ENCODE data around the gene ELOVL3. TPM values are rescaled to one million over a fixed set of nuclear protein-coding genes. Genes with fewer than 3 reads are reported as not detected.

ELOVL3 gene
- total and polyA plus RNA-seq, 2 of the 13 experiments (the other 11 are each of a cell fraction or from before 2014, with no cell fraction given) = 0.58 to 0.69 TPM

DNA sequence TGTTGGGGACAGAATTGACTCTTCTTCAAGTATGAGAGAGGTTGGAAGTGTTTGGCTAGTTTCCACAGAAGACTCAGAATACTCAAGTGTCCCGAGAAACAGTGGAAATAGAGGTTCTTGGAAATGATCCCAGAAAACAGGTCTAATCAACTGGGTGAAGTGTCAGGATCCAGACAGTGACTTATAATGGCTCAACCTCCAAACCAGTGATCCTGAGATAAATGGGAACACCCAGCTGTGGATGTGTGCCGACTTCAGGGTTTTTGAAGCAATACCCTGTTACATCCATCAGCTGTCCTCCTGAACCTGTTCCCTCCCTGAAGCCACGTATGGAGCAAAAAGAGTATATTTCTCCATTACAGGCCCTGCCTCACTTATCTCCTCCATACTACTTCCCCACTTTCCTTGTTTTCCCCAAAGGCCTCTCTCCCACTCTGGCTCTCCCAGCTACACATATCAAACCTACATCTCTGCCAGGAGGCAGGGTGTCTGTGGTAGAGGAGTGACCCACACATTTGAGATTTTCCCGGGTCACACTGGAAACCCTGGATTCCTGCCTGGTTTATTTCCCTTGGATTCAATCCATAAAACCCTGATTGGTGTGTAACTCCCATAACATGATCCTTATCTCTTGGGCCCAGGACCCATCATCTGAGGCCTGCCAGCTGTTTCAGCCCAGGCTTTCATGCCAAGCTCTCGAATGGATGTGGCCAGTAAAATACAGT, 17.6 kb upstream of the ELOVL3 start (continued):
- TF ChIP-seq, protein P1, sequence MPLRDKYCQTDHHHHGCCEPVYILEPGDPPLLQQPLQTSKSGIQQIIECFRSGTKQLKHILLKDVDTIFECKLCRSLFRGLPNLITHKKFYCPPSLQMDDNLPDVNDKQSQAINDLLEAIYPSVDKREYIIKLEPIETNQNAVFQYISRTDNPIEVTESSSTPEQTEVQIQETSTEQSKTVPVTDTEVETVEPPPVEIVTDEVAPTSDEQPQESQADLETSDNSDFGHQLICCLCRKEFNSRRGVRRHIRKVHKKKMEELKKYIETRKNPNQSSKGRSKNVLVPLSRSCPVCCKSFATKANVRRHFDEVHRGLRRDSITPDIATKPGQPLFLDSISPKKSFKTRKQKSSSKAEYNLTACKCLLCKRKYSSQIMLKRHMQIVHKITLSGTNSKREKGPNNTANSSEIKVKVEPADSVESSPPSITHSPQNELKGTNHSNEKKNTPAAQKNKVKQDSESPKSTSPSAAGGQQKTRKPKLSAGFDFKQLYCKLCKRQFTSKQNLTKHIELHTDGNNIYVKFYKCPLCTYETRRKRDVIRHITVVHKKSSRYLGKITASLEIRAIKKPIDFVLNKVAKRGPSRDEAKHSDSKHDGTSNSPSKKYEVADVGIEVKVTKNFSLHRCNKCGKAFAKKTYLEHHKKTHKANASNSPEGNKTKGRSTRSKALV (CRISPR knock-in tag; IDR thresholded peaks at IDR 0.05) = no peak
- TF ChIP-seq, protein P2, sequence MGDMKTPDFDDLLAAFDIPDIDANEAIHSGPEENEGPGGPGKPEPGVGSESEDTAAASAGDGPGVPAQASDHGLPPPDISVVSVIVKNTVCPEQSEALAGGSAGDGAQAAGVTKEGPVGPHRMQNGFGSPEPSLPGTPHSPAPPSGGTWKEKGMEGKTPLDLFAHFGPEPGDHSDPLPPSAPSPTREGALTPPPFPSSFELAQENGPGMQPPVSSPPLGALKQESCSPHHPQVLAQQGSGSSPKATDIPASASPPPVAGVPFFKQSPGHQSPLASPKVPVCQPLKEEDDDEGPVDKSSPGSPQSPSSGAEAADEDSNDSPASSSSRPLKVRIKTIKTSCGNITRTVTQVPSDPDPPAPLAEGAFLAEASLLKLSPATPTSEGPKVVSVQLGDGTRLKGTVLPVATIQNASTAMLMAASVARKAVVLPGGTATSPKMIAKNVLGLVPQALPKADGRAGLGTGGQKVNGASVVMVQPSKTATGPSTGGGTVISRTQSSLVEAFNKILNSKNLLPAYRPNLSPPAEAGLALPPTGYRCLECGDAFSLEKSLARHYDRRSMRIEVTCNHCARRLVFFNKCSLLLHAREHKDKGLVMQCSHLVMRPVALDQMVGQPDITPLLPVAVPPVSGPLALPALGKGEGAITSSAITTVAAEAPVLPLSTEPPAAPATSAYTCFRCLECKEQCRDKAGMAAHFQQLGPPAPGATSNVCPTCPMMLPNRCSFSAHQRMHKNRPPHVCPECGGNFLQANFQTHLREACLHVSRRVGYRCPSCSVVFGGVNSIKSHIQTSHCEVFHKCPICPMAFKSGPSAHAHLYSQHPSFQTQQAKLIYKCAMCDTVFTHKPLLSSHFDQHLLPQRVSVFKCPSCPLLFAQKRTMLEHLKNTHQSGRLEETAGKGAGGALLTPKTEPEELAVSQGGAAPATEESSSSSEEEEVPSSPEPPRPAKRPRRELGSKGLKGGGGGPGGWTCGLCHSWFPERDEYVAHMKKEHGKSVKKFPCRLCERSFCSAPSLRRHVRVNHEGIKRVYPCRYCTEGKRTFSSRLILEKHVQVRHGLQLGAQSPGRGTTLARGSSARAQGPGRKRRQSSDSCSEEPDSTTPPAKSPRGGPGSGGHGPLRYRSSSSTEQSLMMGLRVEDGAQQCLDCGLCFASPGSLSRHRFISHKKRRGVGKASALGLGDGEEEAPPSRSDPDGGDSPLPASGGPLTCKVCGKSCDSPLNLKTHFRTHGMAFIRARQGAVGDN (CRISPR knock-in tag; IDR thresholded peaks at IDR 0.05) = no peak
- TF ChIP-seq, protein P3, sequence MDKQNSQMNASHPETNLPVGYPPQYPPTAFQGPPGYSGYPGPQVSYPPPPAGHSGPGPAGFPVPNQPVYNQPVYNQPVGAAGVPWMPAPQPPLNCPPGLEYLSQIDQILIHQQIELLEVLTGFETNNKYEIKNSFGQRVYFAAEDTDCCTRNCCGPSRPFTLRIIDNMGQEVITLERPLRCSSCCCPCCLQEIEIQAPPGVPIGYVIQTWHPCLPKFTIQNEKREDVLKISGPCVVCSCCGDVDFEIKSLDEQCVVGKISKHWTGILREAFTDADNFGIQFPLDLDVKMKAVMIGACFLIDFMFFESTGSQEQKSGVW (CRISPR knock-in tag; IDR thresholded peaks at IDR 0.05; ENCODE audit: borderline replicate concordance) = no peak
- TF ChIP-seq NFYB (CRISPR knock-in tag; IDR thresholded peaks at IDR 0.05) (no peak), HNF4G (IDR thresholded peaks at IDR 0.05; ENCODE audit: borderline replicate concordance, low read depth, low read length) (no peak), HNF4G (CRISPR knock-in tag; IDR thresholded peaks at IDR 0.05; ENCODE audit: borderline replicate concordance, low read depth) (no peak), ZNF556 (CRISPR knock-in tag; IDR thresholded peaks at IDR 0.05; ENCODE audit: borderline replicate concordance) (no peak), ZNF496 (CRISPR knock-in tag; IDR thresholded peaks at IDR 0.05; ENCODE audit: insufficient replicate concordance) (no peak), ZNF672 (CRISPR knock-in tag; IDR thresholded peaks at IDR 0.05) (no peak), ZNF605 (CRISPR knock-in tag; IDR thresholded peaks at IDR 0.05) (no peak), CEBPB (IDR thresholded peaks at IDR 0.05; ENCODE audit: borderline replicate concordance, low read depth, low read length) (no peak), TCF7L2 (IDR thresholded peaks at IDR 0.05; ENCODE audit: low read depth, low read length) (no peak)
- TF ChIP-seq, protein P4, sequence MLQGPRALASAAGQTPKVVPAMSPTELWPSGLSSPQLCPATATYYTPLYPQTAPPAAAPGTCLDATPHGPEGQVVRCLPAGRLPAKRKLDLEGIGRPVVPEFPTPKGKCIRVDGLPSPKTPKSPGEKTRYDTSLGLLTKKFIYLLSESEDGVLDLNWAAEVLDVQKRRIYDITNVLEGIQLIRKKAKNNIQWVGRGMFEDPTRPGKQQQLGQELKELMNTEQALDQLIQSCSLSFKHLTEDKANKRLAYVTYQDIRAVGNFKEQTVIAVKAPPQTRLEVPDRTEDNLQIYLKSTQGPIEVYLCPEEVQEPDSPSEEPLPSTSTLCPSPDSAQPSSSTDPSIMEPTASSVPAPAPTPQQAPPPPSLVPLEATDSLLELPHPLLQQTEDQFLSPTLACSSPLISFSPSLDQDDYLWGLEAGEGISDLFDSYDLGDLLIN (CRISPR knock-in tag; IDR thresholded peaks at IDR 0.05; ENCODE audit: borderline replicate concordance) = no peak

Data from HepG2 (cell line).